Mesenchymal stem cell (in vitro differentiated cells and primary cell): ENCODE results near the gene TRAP1.
"Not testable (repeated sequence)": the region's sequence is repeated elsewhere in the genome, so short reads cannot be mapped to it uniquely, and the experiment has no call there.

Experiments used
- DNase-seq: peaks from one replicate; pipeline ENCODE4 v3.0.0-alpha.2; 2013
- H2AFZ ChIP-seq: one replicate; pipeline ENCODE4 v1.6.1; 2013; ENCODE audit warnings: low read depth, mild to moderate bottlenecking, control low read depth, inconsistent platforms, low read length, moderate library complexity
- H2AK5ac ChIP-seq: 2 replicates; pipeline ENCODE4 v1.6.1; 2013; ENCODE audit warnings: low read length, moderate library complexity, mild to moderate bottlenecking, inconsistent platforms; ENCODE audit not compliant: severe bottlenecking
- H2BK120ac ChIP-seq: one replicate; pipeline ENCODE4 v1.6.1; 2013; ENCODE audit warnings: low read depth, mild to moderate bottlenecking, inconsistent platforms, low read length, moderate library complexity
- H2BK12ac ChIP-seq, 2 experiments: one replicate each; pipeline ENCODE4 v1.6.1; 2013; ENCODE audit warnings: inconsistent platforms in 2 of 2, low read length in 2 of 2, mild to moderate bottlenecking in 2 of 2, moderate library complexity in 2 of 2, control low read depth in 1 of 2
- H2BK15ac ChIP-seq: one replicate; pipeline ENCODE4 v1.6.1; 2013; ENCODE audit warnings: mild to moderate bottlenecking, low read depth, inconsistent platforms; ENCODE audit not compliant: poor library complexity, severe bottlenecking
- H2BK5ac ChIP-seq: 2 replicates; pipeline ENCODE4 v1.6.1; 2013; ENCODE audit warnings: low read depth, mild to moderate bottlenecking, low read length, control low read depth, inconsistent platforms; ENCODE audit not compliant: poor library complexity, severe bottlenecking
- H3K14ac ChIP-seq, 2 experiments: one replicate each; pipeline ENCODE4 v1.6.1; 2013; ENCODE audit warnings: inconsistent platforms in 2 of 2, low read length in 2 of 2, control low read depth in 1 of 2, mild to moderate bottlenecking in 1 of 2, moderate library complexity in 1 of 2
- H3K18ac ChIP-seq, 2 experiments: one replicate each; pipeline ENCODE4 v1.6.1; 2013; ENCODE audit warnings: inconsistent platforms in 2 of 2, low read length in 2 of 2, control low read depth in 1 of 2, low read depth in 1 of 2, mild to moderate bottlenecking in 1 of 2
- H3K23ac ChIP-seq, 2 experiments: one replicate each; pipeline ENCODE4 v1.6.1; 2013; ENCODE audit warnings: inconsistent platforms in 2 of 2, low read length in 2 of 2, mild to moderate bottlenecking in 2 of 2, moderate library complexity in 2 of 2, control low read depth in 1 of 2
- H3K27ac ChIP-seq: 2 replicates; pipeline ENCODE4 v1.5.1; 2013; ENCODE audit warnings: mild to moderate bottlenecking, moderate library complexity, low read length, control low read depth, inconsistent platforms; ENCODE audit not compliant: poor library complexity, severe bottlenecking
- H3K27me3 ChIP-seq, 2 experiments: 2 replicates each; pipeline versions ENCODE4 v1.6.1 to v1.7.0; 2013; ENCODE audit warnings: low read length in 2 of 2, mild to moderate bottlenecking in 2 of 2, moderate library complexity in 2 of 2, control low read depth in 1 of 2, inconsistent platforms in 1 of 2; ENCODE audit not compliant: control insufficient read depth in 1 of 2, insufficient read depth in 1 of 2
- H3K36me3 ChIP-seq, 2 experiments: 2 replicates each; pipeline versions ENCODE4 v1.6.1 to v1.7.0; 2013; ENCODE audit warnings: low read length in 2 of 2, control low read depth in 1 of 2, inconsistent platforms in 1 of 2, low read depth in 1 of 2, mild to moderate bottlenecking in 1 of 2; ENCODE audit not compliant: insufficient read depth in 2 of 2, control insufficient read depth in 1 of 2
- H3K4ac ChIP-seq, 2 experiments: one replicate each; pipeline ENCODE4 v1.6.1; 2013; ENCODE audit warnings: inconsistent platforms in 2 of 2, low read length in 2 of 2, mild to moderate bottlenecking in 2 of 2, moderate library complexity in 2 of 2, control low read depth in 1 of 2, low read depth in 1 of 2
- H3K4me1 ChIP-seq: 2 replicates; pipeline ENCODE4 v1.6.1; 2013; ENCODE audit warnings: low read depth, low read length, control low read depth; ENCODE audit not compliant: control insufficient read depth, insufficient read depth
- H3K4me2 ChIP-seq: 2 replicates; pipeline ENCODE4 v1.6.1; 2013; ENCODE audit warnings: low read length, mild to moderate bottlenecking, inconsistent platforms; ENCODE audit not compliant: poor library complexity, severe bottlenecking
- H3K4me3 ChIP-seq, 2 experiments: 2 replicates each; pipeline versions ENCODE4 v1.5.1 to v1.7.0; 2013; ENCODE audit warnings: low read length in 2 of 2, mild to moderate bottlenecking in 2 of 2, control low read depth in 1 of 2, low read depth in 1 of 2; ENCODE audit not compliant: insufficient read depth in 1 of 2
- H3K79me1 ChIP-seq: replicated peaks from 2 replicates; pipeline ENCODE4 v1.6.1; 2013; ENCODE audit warnings: mild to moderate bottlenecking, control low read depth, low read length, inconsistent platforms; ENCODE audit not compliant: poor library complexity, severe bottlenecking
- H3K9ac ChIP-seq: 2 replicates; pipeline ENCODE4 v1.7.0; 2013; ENCODE audit warnings: mild to moderate bottlenecking, low read length, moderate library complexity
- H3K9me3 ChIP-seq: 2 replicates; pipeline ENCODE4 v1.7.0; 2013; ENCODE audit warnings: mild to moderate bottlenecking, low read length; ENCODE audit not compliant: control insufficient read depth
- H4K8ac ChIP-seq: one replicate; pipeline ENCODE4 v1.6.1; 2013; ENCODE audit warnings: inconsistent platforms, mild to moderate bottlenecking, low read length, moderate library complexity
- H4K91ac ChIP-seq: one replicate; pipeline ENCODE4 v1.6.1; 2013; ENCODE audit warnings: mild to moderate bottlenecking, low read length, inconsistent platforms
- WGBS: methylation state at CpG from one replicate; pipeline ENCODE4 v1.1.7; 2013; ENCODE audit warnings: mixed read lengths; 5-methylcytosine and 5-hydroxymethylcytosine counted together

Gene TRAP1

GRCh38 chr16:3661311-3661710 lies 56.0 kb downstream of the TRAP1 start:
- H3K23ac ChIP-seq = no peak overlapping the region
- H3K9ac ChIP-seq = no peak overlapping the region
- no peak overlapping the region for H3K4ac ChIP-seq
- no peak overlapping the region for H3K18ac ChIP-seq
- H3K4me3 ChIP-seq = no peak overlapping the region
- no peak overlapping the region for H2AFZ ChIP-seq
- H4K91ac ChIP-seq = no peak overlapping the region
- H3K27me3 ChIP-seq = no peaks in the 10 kb centered on the region
- no peak overlapping the region for H2AK5ac ChIP-seq
- H3K36me3 ChIP-seq = peaks cover 80 to 92% of the 10 kb centered on the region in 2 experiments
- no peak overlapping the region for H2BK12ac ChIP-seq
- H3K14ac ChIP-seq = no peak overlapping the region
- peaks cover 12% of the 10 kb centered on the region for H3K79me1 ChIP-seq
- no peak for DNase-seq
- H4K8ac ChIP-seq = no peak overlapping the region
- no peak overlapping the region for H3K4me2 ChIP-seq
- no peak overlapping the region for H3K27ac ChIP-seq
- no peak overlapping the region for H2BK120ac ChIP-seq
- no peaks in the 10 kb centered on the region for H3K9me3 ChIP-seq
- H2BK15ac ChIP-seq = no peak overlapping the region
- H2BK5ac ChIP-seq = no peak overlapping the region
- 93% methylated on average over 12 of the region's 12 CpGs for WGBS
- peaks cover 8% of the 10 kb centered on the region for H3K4me1 ChIP-seq

GRCh38 chr16:3659251-3659650 lies 58.1 kb downstream of the TRAP1 start:
- Histone ChIP-seq H3K4me2 (no peak overlapping the region), H3K9me3 (no peaks in the 10 kb centered on the region), H2BK5ac (no peak overlapping the region), H3K23ac (no peak overlapping the region), H3K4me1 (peaks cover 10% of the 10 kb centered on the region), H3K4me3 (no peak overlapping the region), H2AFZ (no peak overlapping the region), H3K18ac (no peak overlapping the region), H2BK12ac (no peak overlapping the region), H3K27me3 (no peaks in the 10 kb centered on the region), H3K4ac (no peak overlapping the region), H4K8ac (no peak overlapping the region), H3K27ac (no peak overlapping the region), H3K14ac (no peak overlapping the region), H2BK120ac (no peak overlapping the region), H3K79me1 (peaks cover 7% of the 10 kb centered on the region), H3K9ac (no peak overlapping the region), H2BK15ac (no peak overlapping the region), H2AK5ac (no peak overlapping the region), H3K36me3 (peaks cover 85 to 87% of the 10 kb centered on the region in 2 experiments), H4K91ac (no peak overlapping the region)
- no peak for DNase-seq
- 98% methylated on average over 2 of the region's 3 CpGs for WGBS

GRCh38 chr16:3656491-3657468 lies 60.5 kb downstream of the TRAP1 start:
- peaks cover 6% of the 10 kb centered on the region for H3K79me1 ChIP-seq
- no peak overlapping the region for H3K4me2 ChIP-seq
- no peak overlapping the region for H2AFZ ChIP-seq
- no peak overlapping the region for H2AK5ac ChIP-seq
- no peak overlapping the region for H3K27ac ChIP-seq
- no peak overlapping the region for H4K8ac ChIP-seq
- no peak overlapping the region for H2BK12ac ChIP-seq
- no peak overlapping the region for H3K18ac ChIP-seq
- H3K4me1 ChIP-seq = peaks cover 16% of the 10 kb centered on the region
- H3K27me3 ChIP-seq = no peaks in the 10 kb centered on the region
- H3K9me3 ChIP-seq = no peaks in the 10 kb centered on the region
- no peak overlapping the region for H2BK120ac ChIP-seq
- H3K9ac ChIP-seq = no peak overlapping the region
- H3K36me3 ChIP-seq = peaks cover 68 to 77% of the 10 kb centered on the region in 2 experiments
- no peak for DNase-seq
- no peak overlapping the region for H2BK5ac ChIP-seq
- no peak overlapping the region for H4K91ac ChIP-seq
- no peak overlapping the region for H3K4ac ChIP-seq
- H3K14ac ChIP-seq = no peak overlapping the region
- H2BK15ac ChIP-seq = no peak overlapping the region
- WGBS = 96% methylated on average over 42 of the region's 42 CpGs
- H3K4me3 ChIP-seq = no peak overlapping the region
- no peak overlapping the region for H3K23ac ChIP-seq

- H2BK120ac ChIP-seq, H3K4me2 ChIP-seq, H3K4ac ChIP-seq, H3K79me1 ChIP-seq, H3K27me3 ChIP-seq, H2BK12ac ChIP-seq, H3K23ac ChIP-seq, H2BK5ac ChIP-seq, H3K14ac ChIP-seq, H3K9ac ChIP-seq, H3K4me3 ChIP-seq, H2AK5ac ChIP-seq, H2AFZ ChIP-seq, H3K27ac ChIP-seq, DNase-seq, H3K9me3 ChIP-seq, H4K8ac ChIP-seq, H4K91ac ChIP-seq, H2BK15ac ChIP-seq, H3K18ac ChIP-seq: not testable (repeated sequence)
- Histone ChIP-seq H3K4me1 (peaks cover 16% of the 10 kb centered on the region), H3K36me3 (peaks cover 68 to 77% of the 10 kb centered on the region in 2 experiments)
- WGBS = 99% methylated on average over 6 of the region's 10 CpGs
Measured at GRCh38 chr16:3656160-3656490, 61.2 kb downstream of the TRAP1 start.
